ENCODE results near the gene METAP1D. TPM values are rescaled to one million over a fixed set of nuclear protein-coding genes. Genes with fewer than 3 reads are reported as not detected.

METAP1D gene
- total RNA-seq, 1 donor from 2014 or later = 5.3 TPM

DNA sequence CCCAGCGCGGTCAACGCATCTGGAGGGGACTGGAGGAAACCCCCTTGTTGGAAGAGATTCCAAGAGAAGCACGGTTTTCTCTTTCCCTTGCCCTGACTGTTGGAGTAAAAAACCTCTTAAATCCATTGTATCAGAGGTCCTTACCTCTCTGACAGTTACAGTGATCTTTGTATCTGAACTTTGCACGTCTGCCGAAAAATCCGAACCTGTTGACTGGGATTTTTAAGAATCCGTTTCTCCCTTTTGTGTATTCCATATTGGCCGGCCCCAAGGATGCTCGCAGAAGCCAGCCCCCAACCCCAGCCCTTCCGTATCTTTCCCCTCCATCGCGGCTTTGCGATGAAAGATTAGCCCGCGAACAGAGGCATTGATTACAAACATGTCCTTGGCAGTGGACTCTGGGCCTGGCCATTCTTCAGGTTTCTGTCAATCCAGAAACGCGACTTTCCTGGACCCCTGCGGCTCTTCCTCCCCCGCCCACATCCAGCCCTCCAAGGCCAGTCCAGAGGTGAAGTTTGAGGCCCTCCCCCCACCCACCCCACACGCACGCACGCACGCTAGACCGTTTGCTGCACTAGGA is 81.0 kb downstream of the METAP1D start:
- DNase-seq = no peak

DNA sequence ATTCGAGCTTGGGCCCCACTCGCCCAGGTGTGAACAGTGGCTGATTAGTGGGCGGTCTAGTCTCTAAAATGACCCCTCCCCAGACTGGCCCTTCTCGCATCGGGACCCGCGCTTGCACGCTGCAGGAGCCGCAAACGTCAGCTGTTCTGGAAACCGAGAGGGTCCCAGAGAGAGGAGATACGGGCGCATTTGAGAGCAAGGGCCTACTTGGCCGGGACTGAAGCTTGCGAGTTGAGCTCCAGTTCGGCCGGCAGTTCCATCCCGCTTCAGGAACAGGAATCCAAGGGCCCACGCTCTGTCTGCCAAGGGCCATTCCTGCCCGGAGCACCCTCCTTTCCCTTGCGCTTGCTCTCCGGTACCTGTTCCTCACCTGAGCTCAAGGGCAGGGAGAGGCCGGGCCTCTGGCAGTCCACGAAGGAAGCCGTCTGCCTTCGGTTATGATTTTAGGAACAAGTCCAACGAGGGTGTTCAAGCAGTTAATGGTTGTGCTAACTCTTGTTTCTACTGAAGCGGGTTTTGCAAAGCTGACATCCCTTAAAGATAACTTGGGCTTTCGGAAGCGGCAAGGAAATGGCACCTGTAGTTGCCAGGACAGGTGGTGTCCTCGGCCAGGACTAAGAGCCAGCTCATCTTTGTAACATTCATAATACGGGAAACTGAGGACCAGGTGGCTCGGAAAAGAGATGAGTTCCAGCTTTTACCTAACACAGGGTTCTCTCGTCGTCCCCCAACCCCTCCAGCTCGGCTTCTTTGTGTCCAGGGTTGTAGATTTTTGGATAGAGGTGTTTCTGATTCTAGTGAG is 81.7 kb downstream of the METAP1D start:
- DNase-seq = no peak

DNA sequence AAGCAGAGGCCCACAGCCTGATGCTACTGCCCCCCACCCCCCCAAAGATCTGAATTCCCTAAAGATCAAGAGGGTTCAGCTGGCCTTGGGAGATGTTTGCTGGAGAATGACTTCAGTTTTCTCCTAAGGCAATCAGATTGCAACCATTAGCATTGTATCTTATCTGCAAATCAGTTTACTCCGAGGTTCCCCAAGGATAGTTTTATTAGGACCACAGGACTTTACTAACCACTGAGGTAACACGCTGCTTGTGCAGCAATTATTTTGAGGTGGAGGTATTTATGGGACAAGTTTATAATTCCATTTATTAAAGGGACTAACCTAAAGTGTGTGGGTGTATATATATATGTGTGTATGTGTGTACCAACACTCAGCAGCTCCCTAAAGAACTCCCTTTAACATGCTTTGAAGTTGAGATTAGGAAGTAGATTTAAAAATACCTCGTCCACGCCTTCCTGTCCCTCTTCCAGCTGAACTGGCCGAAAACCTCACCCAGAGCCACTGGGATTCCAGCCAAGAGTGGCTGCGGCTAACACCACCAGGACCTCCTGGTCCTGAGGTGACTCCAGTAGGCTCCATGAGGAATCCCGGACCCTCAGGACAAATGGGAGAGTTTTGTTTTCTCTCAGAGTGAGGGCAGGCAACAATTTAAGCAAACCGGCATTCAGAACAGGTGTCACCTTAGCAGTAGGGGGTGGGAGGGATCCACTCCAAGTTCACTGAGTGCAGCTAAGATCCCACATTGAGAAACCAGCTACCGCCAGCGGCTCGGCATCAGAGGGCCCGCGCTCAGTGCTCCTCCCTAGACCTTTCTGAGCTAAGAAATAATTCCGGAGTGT is 82.6 kb downstream of the METAP1D start:
- DNase-seq = no peak

DNA sequence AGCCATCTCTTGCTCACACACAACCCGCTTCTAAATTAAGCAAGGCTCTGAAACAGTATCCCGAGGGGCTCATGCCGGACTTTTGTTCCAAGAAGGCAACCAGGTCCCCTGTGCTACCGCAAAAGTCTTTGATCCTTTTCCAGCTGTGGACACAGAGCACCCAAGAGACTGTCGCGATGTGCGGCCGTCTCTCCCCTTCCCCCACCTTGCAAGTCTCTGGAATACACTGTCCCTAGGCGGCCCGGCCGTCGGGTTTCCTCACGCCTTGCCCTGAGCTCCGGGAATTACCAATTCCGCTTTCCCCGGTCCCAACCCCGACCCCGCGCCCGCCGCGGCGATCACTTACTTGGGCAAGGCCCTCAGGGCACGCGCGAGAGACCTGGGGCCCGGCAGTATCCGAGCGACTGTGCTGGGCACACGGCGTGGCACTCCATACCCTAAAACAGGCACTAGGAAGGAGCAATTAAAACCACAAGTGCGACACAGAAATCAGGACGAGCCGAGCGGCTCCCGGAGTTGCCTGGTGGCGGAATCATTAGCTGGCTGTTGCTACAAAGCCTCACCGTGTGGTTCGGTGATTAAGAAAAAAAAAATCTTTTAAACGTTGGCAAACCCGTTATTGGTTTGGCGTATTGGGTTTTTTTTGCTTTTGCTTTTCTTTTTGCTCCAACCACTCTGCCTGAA is 83.3 kb downstream of the METAP1D start:
- DNase-seq = no peak

DNA sequence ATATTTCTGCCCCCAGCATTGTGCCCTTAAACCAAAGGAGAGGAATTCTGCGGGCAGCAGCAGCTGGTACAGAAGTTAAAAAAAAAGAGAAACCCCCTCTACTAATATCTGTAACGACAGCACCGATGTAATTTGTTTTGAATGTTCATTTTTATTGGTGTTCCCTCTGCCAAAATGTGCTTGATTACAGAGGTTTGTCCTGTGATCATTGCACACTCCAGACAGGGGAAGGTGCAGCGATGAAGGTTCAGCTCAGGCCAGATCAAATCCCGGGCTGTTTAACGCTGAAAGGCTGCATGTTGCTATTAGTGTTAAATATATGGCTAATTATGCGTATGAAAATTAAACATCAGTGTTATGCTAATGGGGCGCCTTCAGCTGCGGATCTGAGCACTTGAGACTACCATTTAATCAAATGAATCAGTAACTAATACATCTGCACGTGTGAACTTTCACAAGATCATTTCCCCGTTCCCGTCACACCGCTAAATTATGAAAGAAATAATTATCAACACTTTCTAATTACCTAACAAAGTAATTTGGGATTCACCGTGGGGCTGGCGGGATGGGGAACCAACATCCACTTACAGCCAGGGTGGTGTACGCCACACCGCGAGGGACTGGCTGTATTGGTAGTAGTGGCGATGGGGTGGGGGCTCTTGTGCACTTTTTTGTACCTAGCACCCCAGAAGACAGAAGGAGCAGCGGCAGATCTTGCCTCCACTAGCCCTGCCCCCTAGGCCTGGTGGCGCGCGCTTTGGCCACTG is 84.1 kb downstream of the METAP1D start:
- DNase-seq = no peak

DNA sequence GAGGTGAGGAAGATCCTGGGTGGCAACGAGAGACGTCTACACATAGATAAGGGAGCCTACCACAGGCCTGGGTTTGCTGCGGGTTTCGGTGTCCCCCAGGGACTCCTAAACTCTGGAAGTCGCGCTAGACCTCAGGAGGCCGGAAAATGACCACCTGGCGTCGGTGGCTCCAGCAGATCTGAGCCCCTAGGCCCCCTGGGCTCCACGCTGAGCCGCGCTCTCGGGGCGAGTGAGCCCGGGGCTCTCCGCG is 84.6 kb downstream of the METAP1D start:
- DNase-seq = no peak

DNA sequence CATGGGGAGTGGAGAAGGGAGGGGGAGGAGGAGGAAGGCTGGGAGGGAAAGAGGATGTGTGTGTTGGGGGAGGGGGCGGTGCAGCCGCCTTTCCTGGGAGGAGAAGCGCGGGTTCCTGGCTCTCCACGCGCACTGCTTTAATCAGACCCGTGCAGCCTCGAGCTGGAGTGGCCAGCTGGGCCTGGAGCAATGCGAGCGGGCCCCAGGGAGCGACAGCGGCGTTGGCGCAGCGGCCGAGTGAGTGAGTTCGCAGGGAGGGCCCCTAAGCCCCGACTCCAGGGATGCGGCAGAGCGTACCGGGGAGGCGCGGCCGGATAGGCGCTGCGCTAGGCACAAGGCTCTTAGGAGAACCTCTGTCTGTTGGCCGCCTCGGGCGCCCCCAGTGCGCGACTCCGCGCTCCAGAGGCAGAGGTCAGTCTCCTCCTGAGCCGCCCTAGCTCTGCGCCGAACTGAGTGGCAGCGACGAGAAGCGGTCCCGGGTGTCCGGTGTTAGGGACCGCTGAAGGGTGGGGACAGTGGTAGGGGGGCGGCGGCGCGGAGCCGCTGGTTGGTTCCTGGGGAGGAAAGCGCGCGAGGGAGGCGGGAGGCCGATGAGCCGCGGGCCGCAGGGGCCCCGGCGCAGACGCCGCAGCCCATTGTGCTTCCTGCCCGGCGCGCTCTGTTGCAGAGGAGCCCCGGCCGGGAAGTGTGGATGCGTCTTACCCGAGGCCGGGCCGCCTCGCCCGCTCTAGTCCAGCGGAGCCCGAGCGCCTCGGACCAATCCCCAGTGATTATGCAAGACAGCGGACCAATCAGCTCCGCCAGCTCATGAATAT is 85.1 kb downstream of the METAP1D start:
- DNase-seq = peak; percentile 91

DNA sequence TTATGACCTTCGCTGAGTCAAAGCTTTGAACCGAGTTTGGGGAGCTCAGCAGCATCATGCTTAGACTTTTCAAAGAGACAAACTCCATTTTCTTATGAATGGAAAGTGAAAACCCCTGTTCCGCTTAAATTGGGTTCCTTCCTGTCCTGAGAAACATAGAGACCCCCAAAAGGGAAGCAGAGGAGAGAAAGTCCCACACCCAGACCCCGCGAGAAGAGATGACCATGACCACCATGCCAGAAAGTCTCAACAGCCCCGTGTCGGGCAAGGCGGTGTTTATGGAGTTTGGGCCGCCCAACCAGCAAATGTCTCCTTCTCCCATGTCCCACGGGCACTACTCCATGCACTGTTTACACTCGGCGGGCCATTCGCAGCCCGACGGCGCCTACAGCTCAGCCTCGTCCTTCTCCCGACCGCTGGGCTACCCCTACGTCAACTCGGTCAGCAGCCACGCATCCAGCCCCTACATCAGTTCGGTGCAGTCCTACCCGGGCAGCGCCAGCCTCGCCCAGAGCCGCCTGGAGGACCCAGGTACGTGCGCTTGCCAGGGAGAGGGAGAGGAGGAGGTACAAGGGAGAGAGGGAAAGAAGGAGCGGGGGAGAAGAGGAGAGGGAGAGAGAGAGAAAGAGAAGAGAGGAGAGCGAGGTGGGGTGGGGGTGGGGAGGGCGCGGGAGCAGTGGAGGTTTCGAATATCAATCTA is 85.9 kb downstream of the METAP1D start, which contains the start of gene DLX1:
DLX1 (plus strand) TSS at position 48 of the 700 bp plus-strand sequence; CDS start at position 219, 171 bp downstream.
- no peak for DNase-seq

DNA sequence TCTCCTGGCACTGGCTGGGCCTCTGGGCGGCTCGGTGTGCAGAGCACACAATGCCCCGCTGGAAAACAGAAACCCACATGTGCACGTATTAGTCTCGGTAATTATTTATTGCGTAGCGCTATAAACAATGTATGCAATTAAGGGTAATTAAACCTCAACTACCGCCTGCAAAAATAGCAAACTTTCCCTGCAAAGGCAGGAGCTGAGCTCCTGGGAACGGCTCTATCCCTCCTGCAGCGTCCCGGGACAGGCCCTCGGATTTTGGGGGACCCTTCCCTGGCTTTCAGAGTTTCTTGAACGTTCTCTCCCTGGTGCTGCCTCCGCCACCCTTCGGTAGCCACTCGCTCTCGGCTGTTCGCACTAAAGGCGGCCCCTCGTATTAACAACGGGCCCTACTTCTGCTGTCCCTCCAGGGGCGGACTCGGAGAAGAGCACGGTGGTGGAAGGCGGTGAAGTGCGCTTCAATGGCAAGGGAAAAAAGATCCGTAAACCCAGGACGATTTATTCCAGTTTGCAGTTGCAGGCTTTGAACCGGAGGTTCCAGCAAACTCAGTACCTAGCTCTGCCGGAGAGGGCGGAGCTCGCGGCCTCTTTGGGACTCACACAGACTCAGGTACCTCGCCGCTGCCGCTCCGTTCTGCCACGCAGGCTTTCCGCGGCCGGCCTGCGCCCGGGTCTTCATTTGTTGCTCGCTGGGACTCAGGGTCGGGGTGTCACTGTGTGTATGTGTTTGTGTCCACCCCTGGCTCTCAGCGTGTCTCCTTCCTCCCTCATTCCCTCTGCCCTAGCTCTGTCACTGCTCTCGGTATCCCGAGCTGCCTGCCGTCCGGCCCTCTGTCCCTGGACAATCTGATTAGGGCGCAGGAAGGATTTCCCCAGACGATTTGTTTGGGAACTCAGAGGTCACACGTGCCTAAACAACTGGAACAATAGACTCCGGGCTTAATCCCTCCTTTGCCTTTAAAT is 86.8 kb downstream of the METAP1D start:
- DNase-seq = peak; percentile 43

DNA sequence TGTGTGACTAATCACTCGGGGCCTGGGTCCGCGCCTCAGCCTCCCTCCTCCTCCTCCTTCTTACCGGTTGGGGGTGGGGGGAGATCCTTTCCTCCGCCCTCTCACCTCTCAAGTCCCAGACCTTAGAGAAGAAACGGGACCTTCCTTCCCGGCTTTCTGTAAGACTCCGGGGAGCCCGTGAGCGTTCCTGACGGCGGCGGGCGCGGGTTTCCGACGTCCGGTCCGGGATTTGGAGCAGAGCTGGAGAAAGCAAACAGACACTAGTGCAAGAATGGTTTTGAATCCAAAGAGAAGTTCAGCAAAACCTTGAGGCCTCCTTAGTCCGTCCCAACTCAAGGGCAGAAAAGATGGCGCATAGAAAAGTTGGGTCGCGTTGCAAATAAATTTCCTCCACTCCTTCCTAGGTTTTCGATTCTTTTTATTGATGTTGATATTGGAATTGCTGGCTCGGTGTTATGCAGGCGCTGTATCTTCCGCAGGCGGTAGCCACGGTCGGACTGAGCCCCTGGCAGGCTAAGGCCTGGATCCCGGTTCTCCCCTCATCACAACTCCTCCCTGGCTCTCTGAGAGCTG is 87.5 kb downstream of the METAP1D start:
- DNase-seq = no peak

DNA sequence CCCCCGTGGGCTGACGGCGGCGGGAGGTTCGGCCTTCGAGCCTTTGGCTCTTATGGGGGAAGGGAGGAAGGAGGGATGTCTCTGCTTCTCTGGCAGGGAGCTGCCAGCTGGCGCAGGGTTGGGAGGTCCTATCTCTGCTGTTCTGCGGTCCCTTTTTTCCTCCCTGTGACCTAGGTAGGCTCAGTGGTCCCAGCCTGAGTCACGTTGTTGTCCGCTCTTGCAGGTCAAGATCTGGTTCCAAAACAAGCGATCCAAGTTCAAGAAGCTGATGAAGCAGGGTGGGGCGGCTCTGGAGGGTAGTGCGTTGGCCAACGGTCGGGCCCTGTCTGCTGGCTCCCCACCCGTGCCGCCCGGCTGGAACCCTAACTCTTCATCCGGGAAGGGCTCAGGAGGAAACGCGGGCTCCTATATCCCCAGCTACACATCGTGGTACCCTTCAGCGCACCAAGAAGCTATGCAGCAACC is 88.1 kb downstream of the METAP1D start:
- no peak for DNase-seq

DNA sequence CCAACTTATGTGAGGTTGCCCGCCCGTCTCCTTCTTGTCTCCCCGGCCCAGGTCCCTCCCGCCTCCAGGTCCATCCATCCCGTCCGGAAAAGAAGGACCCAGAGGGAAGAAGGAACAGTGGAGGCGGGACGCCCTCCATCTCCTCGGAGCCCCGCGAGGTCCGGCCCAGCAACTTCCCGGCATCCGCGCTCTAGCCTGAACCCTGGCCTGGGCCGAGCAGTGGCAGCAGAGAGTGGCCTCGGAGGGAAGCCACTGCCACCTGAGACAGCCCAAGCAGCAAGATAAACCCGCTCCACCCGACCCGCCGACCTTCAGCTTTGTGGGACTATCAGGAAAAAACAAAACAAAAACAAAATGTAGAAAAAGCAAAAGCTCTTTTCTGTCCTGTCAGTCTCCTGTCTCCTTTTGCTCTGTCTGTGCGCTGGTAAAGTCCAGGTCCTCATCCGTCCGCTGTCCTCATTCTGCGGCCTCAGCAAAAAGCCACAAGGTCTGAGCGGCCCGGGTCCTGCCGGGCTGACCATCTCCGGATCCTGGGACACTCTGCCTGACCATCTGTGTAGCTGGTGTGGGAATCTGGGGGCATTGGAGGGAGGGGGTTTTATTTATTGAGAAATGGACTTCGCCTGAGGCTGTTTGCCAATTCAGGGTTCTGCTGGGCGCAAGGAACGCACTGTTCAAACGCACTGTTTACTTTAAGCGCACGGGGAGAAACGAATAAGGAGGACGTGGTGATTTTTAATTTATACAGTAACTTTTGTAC is 88.7 kb downstream of the METAP1D start:
- DNase-seq = no peak

DNA sequence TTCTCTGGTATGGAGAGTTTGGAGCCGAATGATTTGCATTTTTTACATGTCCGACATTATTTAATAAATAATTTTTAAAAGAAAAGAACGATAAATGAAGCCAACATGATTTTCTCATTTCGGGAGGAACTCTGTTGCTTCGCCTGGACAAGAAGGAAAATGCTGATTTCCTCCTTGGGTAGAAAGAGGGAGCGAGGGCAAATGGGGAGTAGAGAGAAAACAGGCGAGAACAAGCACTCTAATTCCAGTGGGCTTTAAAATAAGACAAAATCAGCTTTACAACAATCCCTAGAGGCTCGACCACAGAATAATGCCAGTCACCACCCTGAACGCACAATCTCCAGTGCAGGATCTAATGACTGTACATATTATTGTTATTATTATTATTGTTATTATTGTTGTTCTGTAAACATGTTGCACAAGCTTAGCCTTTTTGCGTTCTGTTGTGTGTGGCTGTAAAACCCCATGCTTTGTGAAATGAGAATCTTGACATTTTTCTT is 89.3 kb downstream of the METAP1D start:
- no peak for DNase-seq

DNA sequence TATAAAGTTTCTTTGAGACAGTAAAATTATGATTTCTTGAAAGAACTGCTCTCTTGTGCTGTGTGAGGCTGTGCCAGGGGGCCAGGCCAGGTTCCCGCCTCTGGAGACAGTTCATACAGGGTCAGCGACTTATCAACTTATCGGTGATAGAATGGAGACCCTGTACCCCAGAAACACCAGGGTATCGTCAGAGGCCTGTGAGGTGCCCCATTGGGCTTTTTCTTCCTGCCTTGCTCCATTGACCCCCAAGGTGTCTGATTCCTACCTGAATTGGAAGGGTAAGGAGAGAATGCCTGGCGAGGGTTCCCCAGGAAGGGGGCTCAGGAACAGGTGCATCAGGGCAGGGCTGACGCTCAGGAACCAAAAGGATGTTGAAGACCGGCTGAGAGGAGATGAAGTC is 89.9 kb downstream of the METAP1D start:
- no peak for DNase-seq

DNA sequence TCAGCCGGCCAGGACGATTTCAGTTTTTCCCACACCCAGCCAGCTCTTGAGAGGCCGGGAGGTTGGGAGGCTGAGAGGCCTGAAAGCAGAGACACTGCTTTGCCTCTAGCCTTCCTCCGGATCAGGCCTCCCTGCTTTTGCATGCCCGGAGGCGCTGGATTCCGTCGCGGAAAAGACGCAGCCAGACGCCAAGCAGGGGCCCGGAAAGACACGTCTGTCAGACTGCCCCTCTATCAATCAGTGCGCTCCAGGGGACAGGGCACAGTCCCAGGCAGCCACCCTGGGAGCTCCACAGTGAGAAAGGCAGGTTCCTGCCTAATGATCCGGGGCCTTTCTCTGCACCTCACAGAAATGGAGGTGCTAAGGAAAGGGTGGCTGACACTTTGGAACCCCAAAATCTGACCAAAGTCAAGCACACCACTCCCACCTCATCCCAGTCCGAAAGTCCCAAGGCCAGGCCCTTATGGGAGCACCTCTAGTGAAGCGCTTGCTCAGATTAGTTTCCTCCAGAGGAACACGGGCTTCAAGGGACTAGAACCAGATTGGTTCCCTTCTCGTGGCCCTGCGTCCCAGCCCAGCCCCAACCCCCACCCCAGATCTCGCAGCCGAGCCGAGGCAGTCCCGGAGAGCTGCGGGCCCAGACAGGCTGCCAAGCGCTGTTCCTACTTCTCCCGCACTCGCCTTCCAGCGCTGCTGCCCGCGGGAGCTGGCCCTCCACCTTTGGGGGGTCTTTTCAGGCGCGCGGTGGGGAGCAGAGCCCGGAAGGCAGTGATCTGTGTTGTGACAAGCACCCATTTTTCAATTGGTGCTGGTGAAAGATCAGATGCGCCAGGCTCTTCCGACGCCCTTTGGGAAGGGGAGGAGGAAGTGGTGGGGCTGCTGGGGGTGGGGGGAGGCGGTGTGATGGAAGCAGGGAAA is 90.5 kb downstream of the METAP1D start:
- no peak for DNase-seq

DNA sequence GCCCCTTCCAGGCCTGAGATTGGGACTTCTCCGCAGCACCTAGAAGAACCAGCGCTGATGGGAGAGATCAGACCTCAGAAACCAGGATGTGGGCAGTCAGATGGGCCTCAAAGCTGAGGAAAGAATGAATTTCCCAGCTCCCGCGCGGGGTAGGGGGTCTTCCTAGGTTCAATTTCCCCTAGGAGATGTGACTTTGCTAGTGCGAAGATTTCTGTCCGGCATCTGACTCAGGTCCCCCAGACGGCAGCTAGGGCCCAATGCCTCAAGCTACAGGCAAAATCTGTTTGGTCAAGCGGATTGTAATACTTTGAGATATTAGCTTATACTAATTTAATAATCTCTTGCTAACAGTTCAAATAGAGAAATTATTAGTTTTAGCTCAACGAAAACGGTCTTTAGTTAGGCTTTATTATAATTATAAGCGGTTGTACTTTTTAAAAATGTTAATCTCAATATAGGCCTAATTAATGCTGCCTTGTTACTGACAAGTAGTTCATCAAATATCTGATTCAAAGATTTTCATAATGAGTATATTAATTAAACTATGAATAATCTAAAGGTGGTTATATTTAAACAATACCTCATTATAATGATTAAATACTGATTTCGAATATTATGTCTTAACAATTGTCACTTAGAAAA is 91.4 kb downstream of the METAP1D start:
- no peak for DNase-seq
